Heart right ventricle (tissue), 16 donors: ENCODE results near the gene RXRA. TPM values are rescaled to one million over a fixed set of nuclear protein-coding genes. Genes with fewer than 3 reads are reported as not detected.

ENCODE experiments used
- ATAC-seq, 8 donors: fragments of 200-7000 bp; cut with Tn5 transposase; one replicate each; pipeline ENCODE4 v1.9.1; 2020; ENCODE audit warnings: mild to moderate bottlenecking in 8 of 8, moderate library complexity in 8 of 8, moderate number of reproducible peaks in 1 of 8
- DNase-seq, 2 donors: peaks; one replicate each; pipeline ENCODE4 v3.0.0-alpha.2; 2020
- H3K27ac ChIP-seq, 10 donors: fragments of 200-600 bp; sonication (generic) in 2 of 10; one replicate each; pipeline versions ENCODE4 v1.5.0 to v1.8.0; 2020 to 2022; ENCODE audit warnings: mild to moderate bottlenecking in 3 of 10
- H3K27me3 ChIP-seq, 7 donors: fragments of 200-600 bp; one replicate each; pipeline ENCODE4 v1.8.0; 2021 to 2022; ENCODE audit warnings: mild to moderate bottlenecking in 2 of 7
- H3K36me3 ChIP-seq, 9 donors: fragments of 200-600 bp; sonication (generic) in 1 of 9; one replicate each; pipeline versions ENCODE4 v1.5.0 to v1.8.0; 2020 to 2022; ENCODE audit warnings: mild to moderate bottlenecking in 2 of 9
- H3K4me1 ChIP-seq, 9 donors: fragments of 200-600 bp; sonication (generic) in 1 of 9; one replicate each; pipeline versions ENCODE4 v1.5.0 to v1.8.0; 2020 to 2022; ENCODE audit warnings: mild to moderate bottlenecking in 4 of 9
- H3K4me3 ChIP-seq, 10 donors: fragments of 200-600 bp; sonication (generic) in 2 of 10; one replicate each; pipeline versions ENCODE4 v1.5.0 to v1.8.0; 2020 to 2022; ENCODE audit warnings: mild to moderate bottlenecking in 7 of 10, moderate library complexity in 2 of 10
- H3K9me3 ChIP-seq, 11 donors: fragments of 200-600 bp in 10 of 11; sonication (generic) in 2 of 11; one replicate each; pipeline versions ENCODE4 v1.5.0 to v1.8.0; 2013 to 2022; ENCODE audit warnings: mild to moderate bottlenecking in 2 of 11, control low read depth in 1 of 11, moderate library complexity in 1 of 11
- WGBS, 2 donors: extraction: QIAGEN DNeasy Blood & Tissue Kit; methylation state at CpG; one replicate each; pipeline ENCODE4 v1.1.7; 2013; ENCODE audit warnings: inconsistent platforms in 1 of 2; 5-methylcytosine and 5-hydroxymethylcytosine counted together
- intact Hi-C, 10 donors: fragments of 100-400 bp; cut with DNase I; formaldehyde crosslinking; loops; one replicate each; pipeline versions ENCODE4 v1.11.1 to v1.14.2; 2022
- polyA plus RNA-seq, 2 donors: library from polyadenylated mRNA; stranded (reverse); fragments of 200-250 nt; gene quantifications; one replicate each; pipeline ENCODE4 v1.2.3, GENCODE V29; 2013
- total RNA-seq, 10 donors: library from RNA; stranded (reverse); fragmentation: NEBNext Ultra II Directional in 3 of 10; extraction: Animal tissue kit (Norgen Biotek cat#: 25700) in 3 of 10; gene quantifications; one replicate each; pipeline versions ENCODE4 v1.2.1 to v1.2.4, GENCODE V29; 2021 to 2023
- TF ChIP-seq, protein P1 (sequence below), 9 donors: fragments of 200-600 bp; sonication (generic) in 2 of 9; IDR thresholded peaks; one replicate each; pipeline versions ENCODE4 v1.5.0 to v1.8.0; 2021 to 2022; ENCODE audit warnings: antibody characterized with exemption in 9 of 9, mild to moderate bottlenecking in 5 of 9, moderate library complexity in 1 of 9
- donor health status: Arrhythmogenic right ventricular cardiomyopathy.
- donor health status: ischemic (EF 13 %, LVEDD 7.1; RV severe dilation, severe dysfunction).
- donor health status: healthy with polysubstance abuse.
- donor health status: DM: no; HTN: yes; CAD: no.
- donor health status: DM: no; HTN: no; CAD: no.
- donor health status: ischemic (EF 25% LVEDD 6.9; RV normal size, moderate dysfunction).
- donor health status: ischemic (EF 25% LVEDD 5.7; RV mildly dilated, moderate dysfunction).
- donor health status: healthy.
- donor health status: DM: yes; HTN: yes; CAD: no.
- donor health status: Ischemic cardiomyopathy.
- donor health status: ischemic (EF 35%, LVEDD 5.7; RV mildly dilated, moderate dysfunction).
- donor health status: nonischemic (EF 11% LVEDD 7.7; RV severe dilation, severe dysfunction).
- donor health status: DM: yes; HTN: yes; CAD: no.
- donor health status: PGD.
- donor health status: ischemic (EF 29% LVEDD 5.4; RV normal size, mild dysfunction).
- donor health status: nonischemic (EF 23%, LVEDD 6.1; RV moderate dilation, normal function).

RXRA gene
- total and polyA plus RNA-seq, 12 donors, result 22.6 to 92.3 (median 42.0) TPM

DNA sequence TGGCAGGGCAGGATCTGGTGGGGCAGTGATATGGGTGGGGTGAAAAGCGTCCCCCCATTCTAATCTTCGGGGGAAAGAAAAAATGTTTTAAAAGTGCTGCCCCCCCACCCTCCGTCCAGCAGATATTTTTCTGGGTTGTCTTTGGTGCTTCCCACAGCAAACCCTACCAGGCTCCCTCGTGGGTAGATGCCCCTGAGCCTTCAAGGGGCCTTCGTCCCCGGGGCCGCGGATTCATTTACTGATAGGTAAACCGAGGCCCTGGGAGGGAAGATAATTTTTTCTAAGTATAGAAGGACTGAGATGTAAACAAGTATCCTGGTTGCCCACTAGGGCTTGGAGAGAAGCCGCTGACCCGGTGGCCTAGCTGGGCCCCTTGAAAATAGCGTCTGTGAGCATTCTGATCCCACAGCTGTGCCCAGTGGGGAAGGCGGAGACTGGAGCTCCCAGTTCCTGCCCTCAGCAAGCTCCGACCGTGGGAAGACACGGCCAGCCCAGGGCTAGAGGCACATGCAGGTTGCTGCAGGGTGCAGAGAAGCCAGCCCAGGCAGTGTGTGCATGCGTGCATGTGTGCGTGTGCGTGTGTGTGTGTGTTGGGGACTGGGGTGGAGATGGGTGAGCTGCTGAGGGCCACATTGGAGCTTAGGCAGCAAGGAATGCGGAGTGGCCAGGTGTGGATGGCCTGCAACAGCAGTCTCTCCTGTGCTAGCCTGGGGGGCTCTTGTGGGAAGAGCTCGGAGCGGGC, 6.0 kb upstream of the RXRA start:
- Histone ChIP-seq H3K36me3 (no peaks in the 10 kb centered on the region), H3K4me3 (no peak overlapping the region), H3K4me1 (peaks cover 6 to 44% (median 34%) of the 10 kb centered on the region in 9 donors), H3K27ac (no peak overlapping the region), H3K9me3 (no peaks in the 10 kb centered on the region), H3K27me3 (no peaks in the 10 kb centered on the region)
- intact Hi-C loops, result loop anchor here in 4 of 10 donors (5.0 to 10.0 kb wide), 3 partner anchors 38 to 145 kb away; no protein-coding TSS in a partner anchor
- 84 to 85% methylated on average over 22 of the region's 22 CpGs for WGBS, 2 donors
- peak in 1 of 2 donors; percentile 17 for DNase-seq
- TF ChIP-seq, protein P1, sequence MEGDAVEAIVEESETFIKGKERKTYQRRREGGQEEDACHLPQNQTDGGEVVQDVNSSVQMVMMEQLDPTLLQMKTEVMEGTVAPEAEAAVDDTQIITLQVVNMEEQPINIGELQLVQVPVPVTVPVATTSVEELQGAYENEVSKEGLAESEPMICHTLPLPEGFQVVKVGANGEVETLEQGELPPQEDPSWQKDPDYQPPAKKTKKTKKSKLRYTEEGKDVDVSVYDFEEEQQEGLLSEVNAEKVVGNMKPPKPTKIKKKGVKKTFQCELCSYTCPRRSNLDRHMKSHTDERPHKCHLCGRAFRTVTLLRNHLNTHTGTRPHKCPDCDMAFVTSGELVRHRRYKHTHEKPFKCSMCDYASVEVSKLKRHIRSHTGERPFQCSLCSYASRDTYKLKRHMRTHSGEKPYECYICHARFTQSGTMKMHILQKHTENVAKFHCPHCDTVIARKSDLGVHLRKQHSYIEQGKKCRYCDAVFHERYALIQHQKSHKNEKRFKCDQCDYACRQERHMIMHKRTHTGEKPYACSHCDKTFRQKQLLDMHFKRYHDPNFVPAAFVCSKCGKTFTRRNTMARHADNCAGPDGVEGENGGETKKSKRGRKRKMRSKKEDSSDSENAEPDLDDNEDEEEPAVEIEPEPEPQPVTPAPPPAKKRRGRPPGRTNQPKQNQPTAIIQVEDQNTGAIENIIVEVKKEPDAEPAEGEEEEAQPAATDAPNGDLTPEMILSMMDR (IDR thresholded peaks at IDR 0.05), result no peak
- ATAC-seq, result no peak

DNA sequence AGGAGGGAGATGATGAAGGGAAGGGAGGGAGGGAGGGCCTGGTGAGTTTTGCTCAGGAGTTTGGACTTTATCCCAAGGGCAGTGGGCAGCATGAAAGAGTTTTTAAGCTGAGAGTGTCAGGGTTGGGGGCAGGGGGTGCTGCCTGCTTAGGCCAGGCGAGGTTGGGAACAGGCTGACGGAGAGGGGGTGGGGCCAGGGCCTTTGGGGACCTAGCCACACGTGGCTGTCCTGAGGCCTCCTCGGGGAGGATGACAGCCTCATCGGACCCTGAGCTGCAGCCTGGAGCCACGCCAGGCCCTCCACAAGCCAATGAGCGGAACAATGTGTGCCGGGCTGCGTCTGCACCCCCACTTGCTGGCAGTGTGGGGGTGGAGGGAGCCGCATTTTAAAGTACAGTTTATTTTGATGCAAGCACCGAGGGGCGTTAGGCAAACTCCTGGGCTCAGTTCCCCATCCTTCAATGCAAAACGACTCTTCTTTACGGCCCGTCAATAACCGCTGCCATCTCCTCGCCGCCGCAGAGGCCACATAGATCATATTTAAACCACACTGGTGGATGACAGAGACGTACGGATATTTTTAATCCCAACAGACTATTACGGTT, 5.3 kb upstream of the RXRA start:
- Histone ChIP-seq H3K4me3 (no peak overlapping the region), H3K4me1 (peaks cover 6 to 44% (median 32%) of the 10 kb centered on the region in 9 donors), H3K27ac (no peak overlapping the region), H3K36me3 (no peaks in the 10 kb centered on the region), H3K27me3 (no peaks in the 10 kb centered on the region), H3K9me3 (no peaks in the 10 kb centered on the region)
- ATAC-seq (no peak), DNase-seq (peak in 1 of 2 donors; percentile 53)
- WGBS, 2 donors, result 58 to 64% methylated on average over 22 of the region's 22 CpGs
- TF ChIP-seq, protein P1 (IDR thresholded peaks at IDR 0.05), result no peak
- intact Hi-C loops, result loop anchor here in 4 of 10 donors (5.0 to 10.0 kb wide), 3 partner anchors 39 to 146 kb away; no protein-coding TSS in a partner anchor

DNA sequence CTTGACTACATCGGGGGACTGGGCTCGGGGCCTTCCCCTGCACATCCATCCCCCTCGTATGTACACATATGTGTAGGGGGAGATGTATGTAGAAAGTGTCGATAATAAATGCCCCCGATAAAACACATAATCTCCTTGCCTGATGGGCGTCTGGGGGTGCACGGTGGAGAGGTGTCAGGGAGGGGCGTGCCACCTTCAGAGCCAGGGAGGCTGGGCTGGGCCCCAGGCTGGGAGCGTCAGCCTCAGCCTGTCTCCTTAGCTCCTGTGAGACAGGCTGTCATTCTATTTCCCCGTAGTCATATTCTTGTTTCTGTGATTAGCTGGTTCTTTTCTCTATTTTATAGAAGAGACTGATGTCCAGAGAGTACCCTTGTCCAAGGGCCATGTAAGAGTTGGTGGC, 4.7 kb upstream of the RXRA start:
- TF ChIP-seq, protein P1 (IDR thresholded peaks at IDR 0.05), result no peak
- ATAC-seq, result no peak
- Histone ChIP-seq H3K4me3 (no peak overlapping the region), H3K27me3 (no peaks in the 10 kb centered on the region), H3K36me3 (no peaks in the 10 kb centered on the region), H3K9me3 (no peaks in the 10 kb centered on the region), H3K27ac (no peak overlapping the region), H3K4me1 (peaks cover 6 to 38% (median 27%) of the 10 kb centered on the region in 9 donors)
- no peak for DNase-seq
- WGBS, 2 donors, result 83 to 89% methylated on average over 10 of the region's 10 CpGs
- intact Hi-C loops, result loop anchor here in 4 of 10 donors (5.0 to 10.0 kb wide), 3 partner anchors 39 to 147 kb away; no protein-coding TSS in a partner anchor

DNA sequence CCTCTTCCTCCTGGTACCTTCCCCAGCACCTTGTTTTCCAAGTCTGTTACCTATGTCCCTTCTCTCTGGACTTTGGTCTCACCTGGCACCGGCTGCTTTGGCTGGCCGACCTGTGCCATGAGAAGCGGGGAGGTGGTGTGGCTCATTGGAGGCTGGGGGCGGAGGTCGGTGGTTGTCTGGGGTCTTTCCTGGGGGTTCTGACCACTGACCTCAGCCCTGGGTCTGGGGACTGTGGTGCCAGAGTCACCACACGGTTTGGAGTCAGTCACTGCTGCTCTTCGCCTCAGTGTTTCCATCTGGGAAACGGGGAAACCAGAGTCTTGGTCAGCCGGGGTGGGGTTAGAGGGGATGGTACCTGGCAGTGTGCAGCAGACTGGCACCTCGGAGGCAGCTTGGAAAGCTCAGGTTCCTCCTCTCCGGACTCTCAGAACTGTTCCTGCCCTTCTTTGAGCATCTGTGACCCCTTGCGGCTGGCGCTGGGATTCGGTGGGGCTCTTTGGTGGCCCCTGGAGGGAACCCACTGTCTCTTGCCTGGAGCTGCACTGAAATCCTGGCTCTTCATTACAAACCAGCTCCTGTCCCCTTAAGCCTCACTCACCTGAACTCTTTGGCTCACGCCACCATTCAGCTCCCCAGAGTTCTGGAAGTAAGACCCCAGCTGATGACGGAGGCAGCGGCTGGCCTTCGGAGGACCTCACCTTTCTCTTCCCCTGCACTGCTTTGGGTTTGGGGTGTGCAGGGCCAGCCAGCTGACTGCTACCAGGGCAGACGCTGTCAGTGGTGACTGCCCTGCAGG, 4.1 kb upstream of the RXRA start:
- intact Hi-C loops, result loop anchor here in 4 of 10 donors (5.0 to 10.0 kb wide), 3 partner anchors 40 to 147 kb away; no protein-coding TSS in a partner anchor
- H3K27me3 ChIP-seq, result no peaks in the 10 kb centered on the region
- peaks cover 6 to 33% (median 23%) of the 10 kb centered on the region in 9 donors for H3K4me1 ChIP-seq
- TF ChIP-seq, protein P1 (IDR thresholded peaks at IDR 0.05), result no peak
- H3K36me3 ChIP-seq, result no peaks in the 10 kb centered on the region
- H3K27ac ChIP-seq, result no peak overlapping the region
- WGBS, 2 donors, result 95 to 96% methylated on average over 19 of the region's 19 CpGs
- no peaks in the 10 kb centered on the region for H3K9me3 ChIP-seq
- DNase-seq, result no peak
- ATAC-seq, result no peak
- H3K4me3 ChIP-seq, result no peak overlapping the region
